ENCODE measurements around the gene DOC2B. TPM values are rescaled to one million over a fixed set of nuclear protein-coding genes. Genes with fewer than 3 reads are reported as not detected.

Gene DOC2B
- total RNA-seq, 2 experiments from 2014 or later, result not detected

DNA sequence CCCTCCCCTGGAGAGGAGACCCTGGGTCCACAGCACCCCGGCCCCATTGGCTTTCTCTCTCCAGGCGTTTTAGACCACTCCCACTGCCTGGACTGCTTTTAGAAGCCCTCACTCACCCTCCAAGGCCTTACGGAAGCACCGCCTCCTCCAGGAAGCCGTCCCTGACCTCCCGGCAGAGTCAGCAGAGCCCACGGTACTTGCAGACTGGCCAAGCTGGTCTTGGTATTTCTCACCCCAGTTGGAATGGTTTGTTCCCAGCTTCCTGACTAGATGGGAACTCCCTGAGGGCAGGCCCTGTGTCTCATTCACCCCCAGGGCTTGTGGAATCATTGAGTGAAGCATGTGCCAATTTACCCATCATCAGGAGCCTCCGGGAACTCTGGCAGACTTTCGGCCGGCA, 34.9 kb downstream of the DOC2B start:
- CTCF ChIA-PET (ENCODE audit: unreplicated experiment), result no interaction called here

GRCh38 chr17:145671-146541, 35.5 kb downstream of the DOC2B start:
- Histone ChIP-seq H3K9me3 (ENCODE audit: low read length) (no peaks in the 10 kb centered on the region), H3K4me1 (ENCODE audit: insufficient read depth, low read length, poor library complexity, severe bottlenecking) (no peaks in the 10 kb centered on the region), H4K20me1 (ENCODE audit: insufficient read depth, low read length) (no peaks in the 10 kb centered on the region), H3K4me2 (ENCODE audit: low read length) (no peak overlapping the region), H2AFZ (ENCODE audit: low read length) (no peak overlapping the region), H3K9me2 (ENCODE audit: insufficient read depth, low read length) (no peaks in the 10 kb centered on the region), H3K36me3 (ENCODE audit: insufficient read depth, low read length) (no peaks in the 10 kb centered on the region), H3K4me3 (ENCODE audit: low read depth, low read length, poor library complexity, severe bottlenecking) (no peak overlapping the region), H3K27ac (ENCODE audit: low read depth, low read length, poor library complexity, severe bottlenecking) (no peak overlapping the region), H3K79me2 (ENCODE audit: insufficient read depth, low read depth, low read length) (no peaks in the 10 kb centered on the region)
- CTCF ChIA-PET (ENCODE audit: unreplicated experiment), result no interaction called here
- intact Hi-C loops (cut with micrococcal nuclease; ENCODE audit: unreplicated experiment), result loop anchor here (2.0 kb wide), 1 partner anchor 241 kb away; no protein-coding TSS in a partner anchor
- DNase-seq (ENCODE audit: low spot score), result no peak
- POLR2A ChIA-PET, result no interaction called here
- BruUV-seq (replicated peaks), result no TSS peak
- TF ChIP-seq, protein P1, sequence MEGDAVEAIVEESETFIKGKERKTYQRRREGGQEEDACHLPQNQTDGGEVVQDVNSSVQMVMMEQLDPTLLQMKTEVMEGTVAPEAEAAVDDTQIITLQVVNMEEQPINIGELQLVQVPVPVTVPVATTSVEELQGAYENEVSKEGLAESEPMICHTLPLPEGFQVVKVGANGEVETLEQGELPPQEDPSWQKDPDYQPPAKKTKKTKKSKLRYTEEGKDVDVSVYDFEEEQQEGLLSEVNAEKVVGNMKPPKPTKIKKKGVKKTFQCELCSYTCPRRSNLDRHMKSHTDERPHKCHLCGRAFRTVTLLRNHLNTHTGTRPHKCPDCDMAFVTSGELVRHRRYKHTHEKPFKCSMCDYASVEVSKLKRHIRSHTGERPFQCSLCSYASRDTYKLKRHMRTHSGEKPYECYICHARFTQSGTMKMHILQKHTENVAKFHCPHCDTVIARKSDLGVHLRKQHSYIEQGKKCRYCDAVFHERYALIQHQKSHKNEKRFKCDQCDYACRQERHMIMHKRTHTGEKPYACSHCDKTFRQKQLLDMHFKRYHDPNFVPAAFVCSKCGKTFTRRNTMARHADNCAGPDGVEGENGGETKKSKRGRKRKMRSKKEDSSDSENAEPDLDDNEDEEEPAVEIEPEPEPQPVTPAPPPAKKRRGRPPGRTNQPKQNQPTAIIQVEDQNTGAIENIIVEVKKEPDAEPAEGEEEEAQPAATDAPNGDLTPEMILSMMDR (conservative IDR thresholded peaks at IDR 0.05; ENCODE audit: low read length), result no peak
- TF ChIP-seq EZH2phosphoT487 (IDR thresholded peaks at IDR 0.05; ENCODE audit: borderline replicate concordance, low read depth, low read length), result no peak

More for the DNA sequence above, 34.9 kb downstream of the DOC2B start:
- Histone ChIP-seq H3K9me3 (ENCODE audit: low read length) (no peaks in the 10 kb centered on the region), H3K4me1 (ENCODE audit: insufficient read depth, low read length, poor library complexity, severe bottlenecking) (no peaks in the 10 kb centered on the region), H4K20me1 (ENCODE audit: insufficient read depth, low read length) (no peaks in the 10 kb centered on the region), H3K79me2 (ENCODE audit: insufficient read depth, low read depth, low read length) (no peaks in the 10 kb centered on the region), H3K36me3 (ENCODE audit: insufficient read depth, low read length) (no peaks in the 10 kb centered on the region), H3K27ac (ENCODE audit: low read depth, low read length, poor library complexity, severe bottlenecking) (no peak overlapping the region), H3K4me2 (ENCODE audit: low read length) (no peak overlapping the region), H3K9me2 (ENCODE audit: insufficient read depth, low read length) (no peaks in the 10 kb centered on the region), H2AFZ (ENCODE audit: low read length) (no peak overlapping the region), H3K4me3 (ENCODE audit: low read depth, low read length, poor library complexity, severe bottlenecking) (no peak overlapping the region)
- POLR2A ChIA-PET, result no interaction called here
- TF ChIP-seq EZH2phosphoT487 (IDR thresholded peaks at IDR 0.05; ENCODE audit: borderline replicate concordance, low read depth, low read length), result no peak
- TF ChIP-seq, protein P1 (conservative IDR thresholded peaks at IDR 0.05; ENCODE audit: low read length), result no peak
- intact Hi-C loops (cut with micrococcal nuclease; ENCODE audit: unreplicated experiment), result no loop called here
- no TSS peak for BruUV-seq (replicated peaks)
- DNase-seq (ENCODE audit: low spot score), result no peak
